Fibroblast of skin of left quadriceps (primary cell): ENCODE data around the gene TTC22.
A peak's percentile ranks its signal among the peaks of the same experiment; 100 is the strongest.

Source experiments
- DNase-seq, 2 experiments: peaks; one replicate each; pipeline ENCODE4 v3.0.0-alpha.2; 2013; ENCODE audit warnings: low read depth in 2 of 2

The TTC22 gene

GRCh38 chr1:54800899-54801759 lies at the start of gene TTC22:
Gene TTC22 (minus strand): TSS chr1:54801323. CDS start chr1:54801163, 160 bp downstream.
- DNase-seq: no peak

DNA sequence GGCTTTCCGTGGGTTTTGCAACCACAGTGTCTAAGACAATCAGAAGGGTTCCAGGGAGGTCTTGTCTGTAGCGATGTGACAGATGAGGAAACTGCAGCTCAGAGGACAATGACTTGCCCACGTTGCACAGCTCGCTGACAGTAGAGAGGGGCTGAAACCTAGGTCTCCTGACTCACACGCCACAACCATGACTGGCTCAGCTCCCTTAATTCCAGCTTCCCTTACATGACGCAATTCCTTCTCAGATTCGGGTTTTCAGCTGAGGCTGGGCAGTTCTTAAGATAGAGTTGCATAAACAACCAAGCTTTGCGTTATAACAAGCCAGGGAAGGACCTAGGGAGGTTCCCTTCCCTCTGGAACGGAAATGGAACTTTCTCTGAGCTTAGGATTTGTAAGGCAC lies 49.6 kb upstream of the TTC22 start:
- DNase-seq: peak; percentile 73 to 74

DNA sequence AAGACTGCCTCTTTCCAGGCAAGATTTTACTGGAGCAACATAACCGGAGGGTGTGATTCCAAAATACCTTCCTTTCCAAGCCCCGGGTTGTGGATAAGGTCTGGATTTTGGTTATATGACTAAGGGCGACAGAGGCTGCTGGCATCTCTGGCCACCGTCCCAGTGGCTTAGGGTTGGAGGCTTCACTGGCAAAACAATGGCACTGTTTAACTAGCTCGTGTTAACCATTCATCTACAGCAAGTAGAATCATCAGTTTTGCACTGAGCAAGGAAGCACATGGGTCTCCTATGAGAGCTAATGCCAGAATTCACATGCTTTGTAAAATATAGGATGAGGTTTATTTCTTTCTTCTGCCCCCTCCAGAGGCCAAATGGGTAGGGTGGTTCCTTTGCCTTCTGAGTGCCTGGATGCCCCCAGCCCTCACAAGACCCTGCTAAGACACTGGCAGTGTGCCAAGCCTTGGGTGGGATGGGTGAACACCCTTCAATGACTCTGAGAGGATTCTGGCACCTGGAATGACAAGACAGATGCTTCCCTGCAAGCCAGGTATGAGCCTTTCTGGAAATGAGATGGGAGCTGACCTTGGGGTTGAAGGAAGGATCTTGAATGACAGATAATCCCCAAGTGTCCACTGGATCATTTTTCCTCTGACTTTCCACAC lies 49.1 kb upstream of the TTC22 start:
- DNase-seq: no peak

DNA sequence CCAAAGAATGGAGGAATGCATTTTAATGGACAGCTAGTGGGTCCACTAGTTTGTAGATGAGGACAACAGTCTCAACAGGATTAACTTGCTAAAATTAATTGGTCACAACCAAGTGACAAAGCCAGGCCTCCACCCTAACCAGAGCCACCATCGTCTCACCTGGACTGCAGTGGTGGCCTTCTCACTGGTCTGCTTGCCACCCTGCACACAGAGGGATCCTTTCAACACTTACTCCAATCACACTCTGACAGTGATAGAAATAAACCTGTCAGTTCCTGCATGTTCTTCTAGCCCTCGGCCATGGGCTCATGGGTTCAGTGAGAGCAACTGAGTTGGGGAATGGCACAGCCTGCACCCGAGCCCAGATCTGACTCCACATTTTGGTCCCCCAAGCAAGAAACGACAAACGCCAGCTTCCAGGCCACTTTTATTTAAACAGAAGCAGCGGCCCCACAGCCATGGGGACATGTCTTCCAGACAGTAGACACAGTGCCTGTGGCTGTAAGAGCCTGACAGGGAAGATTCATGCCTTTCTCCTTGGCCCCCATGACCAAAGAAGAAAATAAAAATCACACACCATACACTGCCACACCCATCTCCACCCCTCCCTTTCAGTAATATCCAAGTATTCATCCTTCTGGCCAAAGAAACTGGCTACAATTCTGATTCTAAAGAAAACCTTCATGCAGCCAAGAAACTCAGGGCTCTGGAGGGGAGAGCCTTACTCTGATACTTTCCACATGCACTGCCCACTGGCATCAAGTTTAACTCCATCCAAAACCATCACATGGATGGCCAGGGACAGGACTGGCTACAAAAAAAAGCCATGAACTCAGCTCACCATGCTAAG lies 48.3 kb upstream of the TTC22 start:
- no peak for DNase-seq

- no peak for DNase-seq
Measured at GRCh38 chr1:54848134-54848948, 47.2 kb upstream of the TTC22 start.

DNA sequence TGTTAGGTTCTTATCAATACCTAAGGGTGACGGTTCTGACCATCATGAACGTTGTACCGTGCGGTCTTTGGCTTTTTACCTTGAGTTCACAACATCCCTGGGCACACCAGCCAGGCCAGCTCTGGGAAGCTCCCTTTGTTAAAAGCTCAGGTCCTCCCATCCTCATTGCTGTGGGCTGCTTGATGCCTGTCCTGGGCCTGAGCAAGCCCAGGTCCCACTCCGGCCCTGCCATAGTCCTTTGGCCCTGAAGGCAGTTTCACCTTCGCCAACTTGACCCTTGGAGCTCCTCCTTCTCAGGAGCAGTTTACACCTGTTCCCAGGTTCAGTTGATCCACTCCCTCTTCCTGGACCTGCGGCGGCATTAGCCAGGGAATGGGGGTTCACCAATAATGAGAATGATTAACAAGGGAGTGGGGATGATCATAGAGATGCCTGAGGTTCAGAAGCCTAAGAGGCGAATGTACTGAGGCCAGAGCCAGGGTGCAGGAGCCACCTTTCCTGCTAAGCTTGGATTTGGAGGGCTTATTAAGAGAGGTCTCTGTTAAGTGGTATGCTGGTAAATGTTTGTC lies 45.7 kb upstream of the TTC22 start:
- DNase-seq: no peak

DNA sequence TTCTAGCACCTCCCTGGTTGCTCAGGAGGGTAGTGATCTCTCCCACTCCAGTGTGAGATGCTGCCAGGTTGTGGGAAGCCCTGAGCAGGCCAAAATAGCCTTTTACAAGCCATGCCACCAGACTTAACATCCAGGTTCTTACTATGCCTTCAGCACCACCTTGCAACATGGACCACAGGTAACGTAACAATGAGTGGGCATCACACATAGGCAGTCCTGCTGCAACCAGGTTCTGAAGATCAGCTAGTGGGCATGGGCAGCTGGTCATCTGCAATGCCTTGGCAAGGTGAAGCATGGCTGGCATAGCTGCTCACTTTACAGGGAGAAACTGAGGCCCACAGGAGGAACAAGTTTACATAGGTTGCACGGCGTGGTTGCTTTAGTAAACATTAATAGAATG lies 45.2 kb upstream of the TTC22 start:
- no peak for DNase-seq

GRCh38 chr1:54845772-54846171 lies 44.6 kb upstream of the TTC22 start:
- DNase-seq: no peak

DNA sequence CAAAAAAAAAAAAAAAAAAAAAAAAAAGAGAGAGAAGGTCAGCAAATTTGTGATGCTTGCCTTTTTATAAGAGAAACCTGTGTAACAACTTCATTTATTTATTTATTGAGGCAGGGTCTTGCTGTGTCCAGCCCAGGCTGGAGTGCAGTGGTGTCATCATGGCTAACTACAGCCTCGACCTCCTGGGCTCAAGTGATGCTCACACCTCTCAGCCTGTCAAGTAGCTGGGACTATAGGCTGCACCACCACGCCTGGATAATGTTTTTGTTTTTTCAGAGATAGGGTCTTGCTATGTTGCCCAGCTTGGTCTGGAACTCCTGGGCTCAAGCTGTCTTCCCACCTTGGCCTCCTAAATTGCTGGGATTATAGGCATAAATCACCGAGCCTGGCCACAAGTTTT lies 43.4 kb upstream of the TTC22 start:
- no peak for DNase-seq

DNA sequence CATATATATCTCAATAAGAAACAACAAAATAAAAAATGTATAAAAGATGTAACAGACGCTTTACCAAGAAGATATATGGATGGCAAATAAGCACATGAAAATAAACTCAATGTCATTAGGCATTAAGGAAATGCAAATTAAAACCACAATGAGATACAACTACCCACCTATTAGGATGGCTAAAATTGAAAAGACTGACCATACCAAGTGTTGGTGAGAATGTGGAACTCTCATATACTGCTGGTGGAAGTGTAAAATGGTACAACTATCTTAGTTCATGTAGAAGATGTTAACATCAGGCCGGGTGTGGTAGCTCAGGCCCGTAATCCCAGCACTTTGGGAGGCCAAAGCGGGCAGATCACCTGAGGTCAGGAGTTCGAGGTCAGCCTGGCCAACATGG lies 42.3 kb upstream of the TTC22 start:
- no peak for DNase-seq

DNA sequence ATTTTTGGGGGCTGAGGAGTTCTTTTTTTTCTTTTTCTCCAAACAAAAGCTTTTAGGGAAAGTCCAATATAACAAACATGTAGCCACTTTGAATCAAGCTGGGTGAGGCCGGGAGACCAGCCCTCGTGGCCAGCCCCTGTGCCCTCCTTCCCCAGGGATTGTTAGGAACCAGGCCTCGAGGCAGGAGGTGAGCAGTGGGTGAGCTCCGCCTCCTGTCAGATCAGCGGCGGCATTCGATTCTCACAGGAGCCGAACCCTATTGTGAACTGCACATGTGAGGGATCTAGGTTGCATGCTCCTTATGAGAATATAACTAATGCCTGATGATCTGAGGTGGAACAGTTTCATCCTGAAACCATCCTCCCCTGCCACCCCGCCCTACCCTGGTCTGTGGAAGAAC lies 41.8 kb upstream of the TTC22 start:
- no peak for DNase-seq

DNA sequence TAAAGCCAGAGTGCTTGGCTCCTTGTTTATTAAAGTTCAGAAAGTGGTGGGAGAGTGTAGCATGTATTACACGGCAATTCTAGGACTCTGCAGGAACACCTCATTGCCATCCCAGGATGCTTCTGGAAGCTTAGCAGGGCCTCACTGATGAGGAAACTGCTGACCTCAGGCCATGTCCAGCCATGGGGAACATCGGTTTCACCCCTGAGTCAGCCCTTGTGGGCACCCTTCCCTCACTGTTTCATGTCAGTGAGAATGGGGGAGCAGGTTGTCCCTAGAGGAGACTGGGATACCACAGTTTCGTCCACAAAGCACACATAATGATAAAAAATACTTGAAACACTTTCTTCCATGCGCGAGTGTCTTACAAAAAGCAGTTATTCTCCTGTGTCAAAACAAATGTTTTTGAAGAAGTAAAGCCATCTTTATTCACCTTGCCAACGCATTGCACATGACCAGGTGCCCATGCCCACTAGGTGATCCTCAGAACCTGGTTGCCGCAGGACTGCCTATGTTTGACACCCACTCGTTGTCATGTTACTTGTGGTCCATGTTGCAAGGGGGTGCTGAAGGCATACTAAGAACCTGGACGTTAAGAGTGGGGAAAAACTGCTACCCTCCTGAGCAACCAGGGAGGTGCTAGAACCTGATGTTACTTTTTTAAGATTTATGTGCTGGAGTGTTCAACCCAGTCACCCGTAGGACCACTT lies 41.2 kb upstream of the TTC22 start:
- DNase-seq: no peak

DNA sequence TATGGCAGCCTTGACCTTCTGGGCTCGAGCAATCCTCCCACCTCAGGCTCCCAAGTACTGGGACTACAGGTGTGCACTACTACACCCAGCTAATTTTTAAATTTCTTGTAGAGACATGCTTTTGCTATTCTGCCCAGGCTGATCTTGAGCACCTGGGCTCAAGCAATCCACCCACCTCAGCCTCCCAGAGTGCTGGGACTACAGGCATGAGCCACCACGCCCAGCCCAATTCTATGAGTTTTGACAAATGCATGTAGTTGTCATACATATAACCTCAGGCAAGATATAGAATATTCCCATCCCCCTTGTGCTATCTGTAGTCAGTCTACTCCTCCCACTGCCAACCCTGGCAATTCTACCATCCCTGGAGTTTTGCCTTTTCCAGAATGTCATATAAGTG lies 38.7 kb upstream of the TTC22 start:
- no peak for DNase-seq

- no peak for DNase-seq
Measured at GRCh38 chr1:54838565-54839180, 37.5 kb upstream of the TTC22 start.

DNA sequence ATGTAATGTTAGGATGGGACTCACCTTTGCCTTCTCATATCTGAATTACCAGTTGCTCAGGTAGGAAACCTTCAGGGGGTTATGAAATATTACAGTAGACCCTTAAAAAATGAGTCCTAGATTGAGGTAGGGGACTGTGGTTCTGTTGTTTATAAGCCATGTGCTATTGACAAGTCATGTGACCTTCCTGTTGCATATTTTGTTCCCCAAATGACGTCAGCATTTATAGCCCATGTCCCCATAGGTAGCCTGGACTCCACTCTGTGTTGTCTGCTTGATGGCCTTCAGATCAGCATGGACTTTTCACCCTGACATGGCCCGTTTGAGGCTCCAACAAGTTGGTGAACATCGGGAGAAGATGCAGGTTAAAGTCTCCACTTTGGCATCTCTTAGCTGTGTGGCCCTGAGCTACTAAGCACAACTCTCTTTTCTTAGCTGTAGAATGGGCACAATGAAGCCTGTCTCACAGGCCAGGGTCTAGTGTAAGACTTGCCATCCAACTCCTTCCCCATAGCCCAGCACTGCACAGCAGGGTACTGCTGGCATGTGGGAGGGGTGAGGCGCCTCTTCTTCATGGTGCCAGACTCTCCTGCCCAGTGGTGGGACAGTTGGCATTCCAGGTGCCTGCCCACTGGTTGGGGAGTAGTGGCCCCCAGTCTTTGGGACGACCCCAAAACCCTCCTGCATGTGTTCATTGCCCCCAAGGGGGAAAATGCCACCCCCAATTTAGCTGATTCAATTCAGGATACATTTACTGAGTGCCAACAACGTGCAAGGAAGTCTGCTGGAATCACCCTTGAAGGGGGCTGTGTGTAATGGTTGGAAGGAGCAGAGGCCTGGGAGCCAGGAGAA lies 36.1 kb upstream of the TTC22 start:
- DNase-seq: no peak

DNA sequence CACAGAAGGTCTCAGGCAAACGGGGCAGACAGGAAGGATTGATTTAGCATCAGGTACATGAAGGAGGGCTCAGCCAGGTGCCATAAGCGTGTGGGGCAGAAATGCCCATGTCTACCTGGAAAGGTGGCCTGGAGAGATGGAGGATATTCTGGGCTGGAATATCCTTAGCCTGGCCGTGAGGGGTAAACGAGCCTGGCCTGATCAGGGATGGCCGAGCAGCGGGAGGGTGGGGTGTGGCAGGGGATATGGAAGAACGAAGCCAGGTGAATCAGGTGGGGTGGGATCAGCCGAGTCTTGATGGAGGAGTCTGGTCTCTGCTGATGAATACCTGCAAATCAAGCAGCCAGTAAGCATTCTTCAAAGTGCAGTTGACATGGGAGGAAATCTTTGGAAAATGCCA lies 35.5 kb upstream of the TTC22 start:
- DNase-seq: no peak

DNA sequence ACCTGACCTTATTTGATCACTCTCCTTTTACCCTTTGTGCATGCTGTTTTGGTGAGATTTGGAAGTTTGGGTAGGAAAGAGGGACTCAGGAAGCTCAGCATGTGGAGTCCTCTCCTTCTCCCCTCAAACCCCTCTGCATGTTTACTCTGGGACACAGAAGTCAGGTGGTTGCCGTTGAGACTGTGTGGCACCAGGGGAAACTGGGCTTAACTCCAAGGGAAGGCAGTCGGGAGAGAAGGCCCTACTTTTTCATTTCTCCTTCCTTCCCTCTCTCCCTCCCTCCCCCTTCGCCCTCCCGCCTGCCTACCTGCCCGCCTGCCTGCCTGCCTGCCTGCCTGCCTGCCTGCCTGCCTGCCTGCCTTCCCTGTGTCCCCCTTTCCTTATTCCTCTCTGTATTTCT lies 34.8 kb upstream of the TTC22 start:
- no peak for DNase-seq

DNA sequence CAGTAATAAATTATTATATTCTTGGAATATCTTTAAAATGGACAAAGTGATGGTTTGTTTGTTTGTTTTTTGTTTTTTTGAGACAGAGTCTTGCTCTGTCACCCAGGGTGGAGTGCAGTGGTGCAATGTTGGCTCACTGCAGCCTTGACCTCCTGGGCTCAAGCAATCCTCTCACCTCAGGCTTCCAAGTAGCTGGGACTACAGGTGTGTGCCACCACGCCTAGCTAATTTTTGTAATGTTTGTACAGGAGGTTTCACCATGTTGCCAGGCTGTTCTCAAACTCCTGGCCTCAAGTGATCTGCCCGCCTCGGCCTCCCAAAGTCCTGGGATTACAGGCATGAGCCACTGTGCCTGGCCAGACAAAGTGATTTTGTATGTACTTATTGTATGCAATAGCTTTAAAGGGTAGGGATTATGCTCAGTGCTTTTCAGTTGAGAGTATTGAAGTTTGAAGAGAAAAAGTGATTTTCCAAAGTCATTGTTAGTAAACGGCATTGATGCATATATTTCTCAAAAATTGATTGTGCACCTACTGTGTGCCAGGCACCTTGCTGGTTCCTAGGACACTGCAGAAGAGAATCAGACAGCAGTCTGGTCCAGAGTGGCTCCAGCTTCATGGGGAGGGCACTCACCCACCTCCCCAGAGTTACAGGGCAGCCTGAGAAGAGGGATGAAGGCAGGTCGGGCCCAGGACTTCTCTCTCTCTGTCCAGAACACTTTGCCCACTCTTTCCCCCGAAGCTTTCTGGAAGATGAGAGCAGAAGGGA lies 34.2 kb upstream of the TTC22 start:
- no peak for DNase-seq
